HepG2 (cell line): ENCODE data around the gene PLEKHH3. TPM values are rescaled to one million over a fixed set of nuclear protein-coding genes. Genes with fewer than 3 reads are reported as not detected.

Source experiments
- BRF2 ChIP-seq: sonication (generic); formaldehyde crosslinking; IDR thresholded peaks from 2 replicates; pipeline ENCODE4 v1.8.1; 2022; ENCODE audit warnings: mild to moderate bottlenecking, missing genetic modification reagents
- E2F2 ChIP-seq: sonication (generic); formaldehyde crosslinking; IDR thresholded peaks from 2 replicates; pipeline ENCODE4 v1.4.0; 2020; ENCODE audit warnings: missing genetic modification reagents, borderline replicate concordance
- KAT2B ChIP-seq: fragments of 150-350 bp; IDR thresholded peaks from 2 replicates; pipeline ENCODE4 v1.6.1; 2014; ENCODE audit warnings: low read depth, low read length, borderline replicate concordance
- MBD4 ChIP-seq: IDR thresholded peaks from 2 replicates; pipeline ENCODE4 v1.6.1; 2012; ENCODE audit warnings: low read length, inconsistent platforms, borderline replicate concordance
- RNF2 ChIP-seq: fragments of 450-650 bp; conservative IDR thresholded peaks from 2 replicates; pipeline ENCODE4 v1.6.1; 2016; ENCODE audit warnings: low read depth
- SUZ12 ChIP-seq: fragments of 150-350 bp; IDR thresholded peaks from 2 replicates; pipeline ENCODE4 v1.6.1; 2014; ENCODE audit warnings: low read depth, low read length
- ZFAT ChIP-seq: sonication (generic); formaldehyde crosslinking; conservative IDR thresholded peaks from 2 replicates; pipeline ENCODE4 v1.8.1; 2023; ENCODE audit warnings: missing genetic modification reagents, inconsistent platforms
- ZIK1 ChIP-seq: sonication (generic); formaldehyde crosslinking; IDR thresholded peaks from 2 replicates; pipeline ENCODE4 v1.5.0; 2020; ENCODE audit warnings: mild to moderate bottlenecking, low read depth, missing genetic modification reagents, borderline replicate concordance
- ZNF207 ChIP-seq: fragments of 450-650 bp; IDR thresholded peaks from 2 replicates; pipeline ENCODE4 v1.6.1; 2016; ENCODE audit warnings: antibody characterized with exemption, borderline replicate concordance
- ZNF605 ChIP-seq: sonication (generic); formaldehyde crosslinking; IDR thresholded peaks from 2 replicates; pipeline ENCODE4 v1.8.0; 2022; ENCODE audit warnings: mild to moderate bottlenecking, missing genetic modification reagents
- polyA plus RNA-seq, 8 experiments: library from polyadenylated mRNA; depleted of rRNA in 3 of 8; stranded (reverse) in 7 of 8; unstranded in 1 of 8; fragments of >200 nt; fragmentation: Illumina TruSeq in 4 of 8; extraction: Trizol in 4 of 8; gene quantifications; 2 replicates each; pipeline versions ENCODE4 v1.2.1 to v1.2.3, GENCODE V29; 2011 to 2016; ENCODE audit warnings: low read depth in 4 of 8, missing spikeins in 1 of 8, mixed read lengths in 1 of 8; ENCODE audit not compliant: insufficient read depth in 1 of 8
- total RNA-seq, 5 experiments: library from RNA; depleted of rRNA; stranded (reverse); fragments of >200 nt; fragmentation: Illumina TruSeq; extraction: Trizol; gene quantifications; 2 replicates each; pipeline ENCODE4 v1.2.3, GENCODE V29; 2016; ENCODE audit warnings: low read depth in 1 of 5
- TF ChIP-seq, protein P1 (sequence below): sonication (generic); formaldehyde crosslinking; IDR thresholded peaks from 2 replicates; pipeline ENCODE4 v1.4.0; 2020; ENCODE audit warnings: missing genetic modification reagents
- TF ChIP-seq, protein P2 (sequence below): sonication (generic); formaldehyde crosslinking; IDR thresholded peaks from 2 replicates; pipeline ENCODE4 v1.5.0; 2020; ENCODE audit warnings: mild to moderate bottlenecking, missing genetic modification reagents
- TF ChIP-seq, protein P3 (sequence below): IDR thresholded peaks from 2 replicates; pipeline ENCODE4 v1.6.1; 2016; ENCODE audit warnings: missing compliant biosample characterization, missing genetic modification reagents, borderline replicate concordance
- TF ChIP-seq, protein P4 (sequence below): sonication (generic); formaldehyde crosslinking; IDR thresholded peaks from 2 replicates; pipeline ENCODE4 v1.4.0; 2020; ENCODE audit warnings: missing genetic modification reagents
- TF ChIP-seq, protein P5 (sequence below): sonication (generic); formaldehyde crosslinking; IDR thresholded peaks from 2 replicates; pipeline ENCODE4 v1.8.0; 2022; ENCODE audit warnings: mild to moderate bottlenecking, missing genetic modification reagents, borderline replicate concordance

PLEKHH3 gene
- total and polyA plus RNA-seq, 2 of the 13 experiments (the other 11 are each of a cell fraction or from before 2014, with no cell fraction given), result 6.0 to 19.9 TPM

- TF ChIP-seq, protein P1, sequence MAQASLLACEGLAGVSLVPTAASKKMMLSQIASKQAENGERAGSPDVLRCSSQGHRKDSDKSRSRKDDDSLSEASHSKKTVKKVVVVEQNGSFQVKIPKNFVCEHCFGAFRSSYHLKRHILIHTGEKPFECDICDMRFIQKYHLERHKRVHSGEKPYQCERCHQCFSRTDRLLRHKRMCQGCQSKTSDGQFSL (CRISPR knock-in tag), result no peak
- TF ChIP-seq, protein P2, sequence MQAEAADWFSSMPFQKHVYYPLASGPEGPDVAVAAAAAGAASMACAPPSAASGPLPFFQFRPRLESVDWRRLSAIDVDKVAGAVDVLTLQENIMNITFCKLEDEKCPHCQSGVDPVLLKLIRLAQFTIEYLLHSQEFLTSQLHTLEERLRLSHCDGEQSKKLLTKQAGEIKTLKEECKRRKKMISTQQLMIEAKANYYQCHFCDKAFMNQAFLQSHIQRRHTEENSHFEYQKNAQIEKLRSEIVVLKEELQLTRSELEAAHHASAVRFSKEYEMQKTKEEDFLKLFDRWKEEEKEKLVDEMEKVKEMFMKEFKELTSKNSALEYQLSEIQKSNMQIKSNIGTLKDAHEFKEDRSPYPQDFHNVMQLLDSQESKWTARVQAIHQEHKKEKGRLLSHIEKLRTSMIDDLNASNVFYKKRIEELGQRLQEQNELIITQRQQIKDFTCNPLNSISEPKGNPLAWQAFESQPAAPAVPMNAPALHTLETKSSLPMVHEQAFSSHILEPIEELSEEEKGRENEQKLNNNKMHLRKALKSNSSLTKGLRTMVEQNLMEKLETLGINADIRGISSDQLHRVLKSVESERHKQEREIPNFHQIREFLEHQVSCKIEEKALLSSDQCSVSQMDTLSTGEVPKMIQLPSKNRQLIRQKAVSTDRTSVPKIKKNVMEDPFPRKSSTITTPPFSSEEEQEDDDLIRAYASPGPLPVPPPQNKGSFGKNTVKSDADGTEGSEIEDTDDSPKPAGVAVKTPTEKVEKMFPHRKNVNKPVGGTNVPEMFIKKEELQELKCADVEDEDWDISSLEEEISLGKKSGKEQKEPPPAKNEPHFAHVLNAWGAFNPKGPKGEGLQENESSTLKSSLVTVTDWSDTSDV (CRISPR knock-in tag), result peak; percentile 23; the same call in 1 of the 2 replicates
- TF ChIP-seq BRF2 (CRISPR knock-in tag) (no peak), ZNF207 (no peak), ZNF605 (CRISPR knock-in tag) (no peak), ZIK1 (no peak), MBD4 (no peak), RNF2 (no peak), ZFAT (CRISPR knock-in tag) (no peak), KAT2B (no peak), E2F2 (no peak), SUZ12 (no peak)
- TF ChIP-seq, protein P3, sequence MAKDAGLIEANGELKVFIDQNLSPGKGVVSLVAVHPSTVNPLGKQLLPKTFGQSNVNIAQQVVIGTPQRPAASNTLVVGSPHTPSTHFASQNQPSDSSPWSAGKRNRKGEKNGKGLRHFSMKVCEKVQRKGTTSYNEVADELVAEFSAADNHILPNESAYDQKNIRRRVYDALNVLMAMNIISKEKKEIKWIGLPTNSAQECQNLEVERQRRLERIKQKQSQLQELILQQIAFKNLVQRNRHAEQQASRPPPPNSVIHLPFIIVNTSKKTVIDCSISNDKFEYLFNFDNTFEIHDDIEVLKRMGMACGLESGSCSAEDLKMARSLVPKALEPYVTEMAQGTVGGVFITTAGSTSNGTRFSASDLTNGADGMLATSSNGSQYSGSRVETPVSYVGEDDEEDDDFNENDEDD, result no peak
- TF ChIP-seq, protein P4, sequence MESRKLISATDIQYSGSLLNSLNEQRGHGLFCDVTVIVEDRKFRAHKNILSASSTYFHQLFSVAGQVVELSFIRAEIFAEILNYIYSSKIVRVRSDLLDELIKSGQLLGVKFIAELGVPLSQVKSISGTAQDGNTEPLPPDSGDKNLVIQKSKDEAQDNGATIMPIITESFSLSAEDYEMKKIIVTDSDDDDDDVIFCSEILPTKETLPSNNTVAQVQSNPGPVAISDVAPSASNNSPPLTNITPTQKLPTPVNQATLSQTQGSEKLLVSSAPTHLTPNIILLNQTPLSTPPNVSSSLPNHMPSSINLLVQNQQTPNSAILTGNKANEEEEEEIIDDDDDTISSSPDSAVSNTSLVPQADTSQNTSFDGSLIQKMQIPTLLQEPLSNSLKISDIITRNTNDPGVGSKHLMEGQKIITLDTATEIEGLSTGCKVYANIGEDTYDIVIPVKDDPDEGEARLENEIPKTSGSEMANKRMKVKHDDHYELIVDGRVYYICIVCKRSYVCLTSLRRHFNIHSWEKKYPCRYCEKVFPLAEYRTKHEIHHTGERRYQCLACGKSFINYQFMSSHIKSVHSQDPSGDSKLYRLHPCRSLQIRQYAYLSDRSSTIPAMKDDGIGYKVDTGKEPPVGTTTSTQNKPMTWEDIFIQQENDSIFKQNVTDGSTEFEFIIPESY, result no peak
- TF ChIP-seq, protein P5, sequence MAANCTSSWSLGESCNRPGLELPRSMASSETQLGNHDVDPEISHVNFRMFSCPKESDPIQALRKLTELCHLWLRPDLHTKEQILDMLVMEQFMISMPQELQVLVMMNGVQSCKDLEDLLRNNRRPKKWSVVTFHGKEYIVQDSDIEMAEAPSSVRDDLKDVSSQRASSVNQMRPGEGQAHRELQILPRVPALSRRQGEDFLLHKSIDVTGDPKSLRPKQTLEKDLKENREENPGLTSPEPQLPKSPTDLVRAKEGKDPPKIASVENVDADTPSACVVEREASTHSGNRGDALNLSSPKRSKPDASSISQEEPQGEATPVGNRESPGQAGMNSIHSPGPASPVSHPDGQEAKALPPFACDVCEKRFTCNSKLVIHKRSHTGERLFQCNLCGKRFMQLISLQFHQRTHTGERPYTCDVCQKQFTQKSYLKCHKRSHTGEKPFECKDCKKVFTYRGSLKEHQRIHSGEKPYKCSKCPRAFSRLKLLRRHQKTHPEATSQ (CRISPR knock-in tag), result no peak
Observed at GRCh38 chr17:42682722-42683403, 6.1 kb upstream of the PLEKHH3 start (continued).
